Hematopoietic multipotent progenitor cell treated with erythropoietin and hydrocortisone succinate and interleukin-3 and kit ligand, for 6 days (in vitro differentiated cells): ENCODE results near the gene TFRC.
"Not testable (repeated sequence)": the region's sequence is repeated elsewhere in the genome, so short reads cannot be mapped to it uniquely, and the experiment has no call there.

Experiments used
- DNase-seq: peaks from one replicate; pipeline ENCODE4 v3.0.0-alpha.2; 2015

The TFRC gene

DNA sequence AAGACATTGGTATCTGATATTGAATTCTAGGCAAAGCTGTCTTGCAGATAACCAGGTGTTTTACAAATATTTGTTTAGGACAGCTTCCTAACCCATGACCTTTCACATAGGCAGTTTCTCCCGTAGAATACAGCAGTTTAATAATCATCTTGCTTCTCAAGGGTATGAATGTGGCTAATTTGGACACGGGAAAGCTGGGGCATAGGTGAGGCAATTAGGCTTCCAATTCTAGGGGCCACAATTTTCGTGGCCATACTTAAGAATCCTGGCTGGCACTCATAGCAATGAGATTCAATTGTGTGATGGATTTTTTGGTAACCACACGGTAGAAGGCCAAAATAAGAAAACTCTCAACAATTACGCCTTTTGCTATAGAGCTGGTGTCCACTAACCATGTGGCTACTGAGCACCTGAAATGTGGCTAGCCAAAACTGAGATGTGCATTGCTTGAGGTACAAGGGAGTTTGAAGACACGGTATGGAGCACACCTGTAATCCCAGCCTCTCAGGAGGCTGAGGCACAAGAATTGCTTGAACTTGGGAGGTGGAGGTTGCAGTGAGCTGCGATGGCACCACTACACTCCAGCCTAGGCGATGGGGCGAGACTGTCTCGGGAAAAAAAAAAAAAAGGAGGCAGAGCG lies 34.4 kb downstream of the TFRC start:
- peak; percentile 80 for DNase-seq

DNA sequence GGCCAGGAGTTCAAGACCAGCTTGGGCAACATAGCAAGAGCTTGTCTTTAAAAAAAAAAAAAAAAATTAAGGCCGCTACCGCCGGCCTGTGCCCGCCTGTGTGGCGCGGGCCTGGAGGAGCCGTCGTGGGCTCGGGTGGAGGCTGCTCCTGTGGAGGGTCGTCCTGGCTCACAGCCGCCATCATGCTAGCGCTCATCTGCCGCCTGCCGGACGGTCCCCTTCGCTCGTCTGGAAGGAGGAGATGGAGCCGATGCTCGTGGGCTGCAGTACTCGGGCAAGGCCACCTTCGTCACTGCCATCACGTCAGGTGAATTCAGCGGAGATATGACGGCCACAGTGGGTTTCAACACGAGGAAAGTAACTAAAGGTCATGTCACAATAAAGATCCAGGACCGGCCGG lies 37.4 kb downstream of the TFRC start:
- no peak for DNase-seq

DNA sequence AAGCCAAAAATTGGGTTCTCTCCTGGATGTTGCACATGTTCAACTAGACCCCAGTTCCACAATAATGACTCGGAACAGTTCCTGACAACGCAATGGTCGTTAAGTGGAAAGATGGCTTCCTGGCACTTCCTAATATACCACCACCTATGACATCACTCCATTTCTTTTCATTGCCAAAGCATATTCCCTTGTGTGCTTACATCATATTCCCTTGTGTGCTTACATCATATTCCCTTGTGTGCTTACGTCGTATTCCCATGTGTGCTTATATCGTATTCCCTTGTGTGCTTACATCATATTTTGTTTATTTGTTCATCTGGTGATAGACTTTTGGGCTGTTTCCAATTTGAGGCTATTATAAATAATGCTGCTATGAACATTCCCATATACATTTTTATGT lies 39.2 kb downstream of the TFRC start:
- DNase-seq: no peak

DNA sequence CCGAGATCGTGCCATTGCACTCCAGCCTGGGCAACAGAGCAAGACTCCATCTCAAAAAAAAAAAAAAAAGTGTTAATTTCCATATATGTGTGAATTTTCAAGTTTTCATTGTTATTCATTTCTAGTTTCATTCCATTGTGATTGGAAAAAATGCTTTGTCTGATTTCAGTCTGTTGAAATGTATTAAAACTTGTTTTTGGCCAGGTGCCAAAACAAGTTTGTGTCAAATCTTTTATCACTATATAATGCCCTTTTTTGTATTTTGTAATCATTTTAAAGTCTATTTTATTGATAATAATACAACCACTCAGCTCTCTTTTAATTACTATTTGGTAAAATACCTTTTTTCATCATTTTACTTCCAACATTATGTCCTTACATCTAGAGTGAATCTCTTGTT lies 42.5 kb downstream of the TFRC start:
- DNase-seq: no peak

DNA sequence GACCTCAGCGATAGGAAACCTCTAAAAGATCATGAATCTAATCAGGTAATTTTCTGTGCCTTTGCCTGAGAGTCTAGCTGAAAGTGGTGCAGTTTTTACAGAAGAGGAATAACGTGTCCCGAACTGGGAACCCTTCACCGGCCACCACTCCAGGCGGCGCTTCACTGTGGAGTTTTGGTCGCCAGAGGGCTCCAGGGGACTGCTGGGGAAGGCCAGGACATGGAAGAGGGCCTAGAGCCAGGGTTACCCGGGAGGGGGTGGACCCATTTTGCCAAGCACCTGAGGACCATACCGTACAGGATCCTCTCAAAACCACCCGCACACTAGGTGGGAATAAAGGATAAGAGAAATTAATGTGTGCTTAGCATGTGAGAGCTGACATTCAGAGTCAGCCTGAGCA lies 55.8 kb downstream of the TFRC start:
- peak; percentile 15 for DNase-seq

DNA sequence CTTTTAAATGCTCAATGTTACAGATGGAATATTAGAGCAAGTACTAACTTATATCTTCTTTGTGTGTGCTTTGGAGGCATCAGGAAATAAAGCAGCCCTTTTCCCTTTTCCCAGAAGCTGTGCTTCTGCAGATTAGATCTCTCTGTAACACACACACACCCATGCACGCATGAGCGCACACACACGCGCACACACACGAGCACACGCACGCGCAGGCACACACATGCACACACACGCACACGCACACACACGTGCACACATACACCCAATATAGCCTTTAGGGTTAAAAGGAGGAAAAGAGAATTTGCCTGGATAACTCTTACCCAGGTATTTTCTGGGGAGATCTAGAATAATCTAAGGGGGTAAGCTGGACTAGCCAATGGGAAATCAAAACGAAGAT lies 56.9 kb downstream of the TFRC start:
- no peak for DNase-seq

DNA sequence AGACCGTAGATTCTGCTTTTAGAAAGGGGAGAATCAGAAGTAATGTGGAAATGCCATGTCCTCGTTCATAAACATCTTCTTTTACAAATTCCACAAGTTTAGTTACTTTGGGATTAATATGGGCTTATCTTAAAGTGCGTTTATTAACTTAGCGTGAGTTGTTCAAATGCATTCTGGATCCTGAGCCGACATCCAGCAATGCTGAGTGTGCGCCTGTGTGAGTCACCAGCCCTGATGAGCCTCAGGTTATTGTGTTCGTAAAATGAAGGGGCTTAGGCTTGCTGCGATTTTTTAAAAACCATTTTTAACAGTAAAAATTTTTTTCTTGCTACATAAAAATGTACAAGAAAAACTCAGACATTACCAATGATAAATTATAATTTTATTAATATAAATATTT lies 57.9 kb downstream of the TFRC start:
- DNase-seq: no peak

DNA sequence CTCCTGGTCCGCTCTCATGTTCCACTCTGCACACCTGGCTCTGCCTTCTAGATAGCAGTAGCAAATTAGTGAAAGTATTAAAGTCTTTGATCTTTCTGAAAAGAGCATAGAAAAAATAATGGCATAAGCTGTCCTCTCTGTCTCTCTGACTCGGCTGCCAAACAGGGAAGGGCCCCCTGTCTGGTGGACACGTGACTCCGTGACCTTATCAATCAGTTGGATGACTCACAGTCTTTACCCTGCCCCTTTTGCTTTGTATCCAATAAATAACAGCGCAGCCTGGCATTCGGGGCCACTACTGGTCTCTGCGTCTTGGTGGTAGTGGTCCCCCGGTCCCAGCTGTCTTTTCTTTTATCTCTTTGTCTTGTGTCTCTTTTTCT lies 59.4 kb downstream of the TFRC start:
- DNase-seq: peak; percentile 66

DNA sequence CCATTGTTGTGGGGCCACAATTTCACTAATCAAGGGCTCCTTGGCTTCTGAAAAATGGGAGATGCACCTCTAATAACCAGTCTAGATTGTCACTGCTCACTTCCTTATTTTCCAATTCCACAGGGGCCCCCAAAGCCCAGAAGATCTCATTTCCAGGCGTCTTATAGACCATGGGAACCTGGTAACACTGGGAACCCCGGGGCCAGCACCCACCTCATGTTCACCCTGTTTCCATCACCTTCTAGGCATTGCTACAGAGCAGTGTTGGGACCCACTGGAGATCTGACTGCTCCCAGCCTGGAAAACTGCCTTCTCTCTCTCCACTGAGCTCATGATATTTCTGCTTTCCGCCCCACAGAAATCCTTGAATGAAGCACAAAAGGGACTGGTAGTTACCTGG lies 61.5 kb downstream of the TFRC start:
- DNase-seq: no peak

DNA sequence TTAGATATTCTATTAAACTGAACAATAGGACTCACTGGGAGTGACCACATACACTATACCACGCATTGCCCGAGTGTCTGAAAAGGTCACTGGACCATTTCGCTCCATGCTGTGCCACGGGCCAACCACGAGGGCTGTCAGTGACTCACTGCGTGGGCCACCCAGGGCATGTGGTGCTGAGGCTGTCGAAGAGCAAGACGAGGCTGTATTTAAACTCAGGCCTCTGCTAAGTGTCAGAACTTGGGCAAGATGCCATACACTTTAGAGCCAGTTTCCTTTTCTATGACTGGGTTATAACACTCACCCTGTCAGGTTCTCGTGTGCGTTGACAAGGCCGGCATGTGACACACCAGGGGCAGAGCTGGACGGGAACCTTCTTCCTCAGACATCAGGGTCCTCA lies 62.3 kb downstream of the TFRC start:
- DNase-seq: peak; percentile 27

DNA sequence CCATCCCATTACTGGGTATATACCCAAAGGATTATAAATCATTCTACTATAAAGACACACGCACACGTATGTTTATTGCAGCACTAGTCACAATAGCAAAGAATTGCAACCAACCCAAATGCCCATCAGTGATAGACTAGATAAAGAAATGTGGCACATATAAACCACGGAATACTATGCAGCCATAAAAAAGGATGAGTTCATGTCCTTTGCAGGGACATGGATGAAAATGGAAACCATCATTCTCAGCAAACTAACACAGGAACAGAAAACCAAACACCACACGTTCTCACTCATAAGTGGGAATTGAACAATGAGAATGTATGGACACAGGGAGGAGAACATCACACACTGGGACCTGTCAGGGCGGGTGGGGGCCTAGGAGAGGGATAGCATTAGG lies 63.7 kb downstream of the TFRC start:
- not testable (repeated sequence) for DNase-seq

DNA sequence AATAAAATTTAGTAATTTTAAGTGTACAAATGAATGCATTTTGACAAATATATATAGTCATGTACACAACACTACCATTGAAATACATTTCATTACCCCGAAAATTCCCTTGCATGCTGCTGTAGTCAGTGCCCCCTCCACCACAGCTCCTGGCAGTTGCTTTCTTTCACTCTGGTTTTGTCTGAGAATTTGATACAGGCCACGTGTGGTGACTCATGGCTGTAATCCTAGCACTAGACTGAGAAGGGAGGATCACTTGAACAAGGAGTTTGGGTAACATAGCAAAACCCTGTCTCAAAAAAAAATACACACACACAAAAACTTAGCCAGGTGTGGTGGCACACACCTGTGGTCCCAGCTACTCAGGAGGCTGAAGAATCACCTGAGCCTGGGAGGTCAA lies 65.4 kb downstream of the TFRC start:
- no peak for DNase-seq

DNA sequence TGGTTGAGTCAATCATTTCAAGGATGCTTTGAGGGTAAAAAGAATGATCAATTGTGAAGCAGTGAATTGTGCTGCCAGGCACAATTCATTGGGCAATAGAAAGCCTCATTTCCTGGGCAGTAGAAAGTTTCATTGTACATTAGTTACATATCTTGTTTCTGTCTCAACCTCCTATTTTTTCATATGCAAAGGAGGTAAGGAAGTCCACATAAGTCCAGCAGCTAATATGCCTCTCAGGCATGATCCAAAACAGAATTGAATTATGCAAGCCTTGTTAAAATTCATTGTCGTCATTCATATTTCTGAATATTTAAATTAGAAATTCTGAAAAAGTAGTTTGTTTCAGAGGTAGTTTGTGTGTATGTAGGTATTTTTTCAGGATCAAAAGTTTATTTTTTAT lies 65.8 kb downstream of the TFRC start:
- no peak for DNase-seq

DNA sequence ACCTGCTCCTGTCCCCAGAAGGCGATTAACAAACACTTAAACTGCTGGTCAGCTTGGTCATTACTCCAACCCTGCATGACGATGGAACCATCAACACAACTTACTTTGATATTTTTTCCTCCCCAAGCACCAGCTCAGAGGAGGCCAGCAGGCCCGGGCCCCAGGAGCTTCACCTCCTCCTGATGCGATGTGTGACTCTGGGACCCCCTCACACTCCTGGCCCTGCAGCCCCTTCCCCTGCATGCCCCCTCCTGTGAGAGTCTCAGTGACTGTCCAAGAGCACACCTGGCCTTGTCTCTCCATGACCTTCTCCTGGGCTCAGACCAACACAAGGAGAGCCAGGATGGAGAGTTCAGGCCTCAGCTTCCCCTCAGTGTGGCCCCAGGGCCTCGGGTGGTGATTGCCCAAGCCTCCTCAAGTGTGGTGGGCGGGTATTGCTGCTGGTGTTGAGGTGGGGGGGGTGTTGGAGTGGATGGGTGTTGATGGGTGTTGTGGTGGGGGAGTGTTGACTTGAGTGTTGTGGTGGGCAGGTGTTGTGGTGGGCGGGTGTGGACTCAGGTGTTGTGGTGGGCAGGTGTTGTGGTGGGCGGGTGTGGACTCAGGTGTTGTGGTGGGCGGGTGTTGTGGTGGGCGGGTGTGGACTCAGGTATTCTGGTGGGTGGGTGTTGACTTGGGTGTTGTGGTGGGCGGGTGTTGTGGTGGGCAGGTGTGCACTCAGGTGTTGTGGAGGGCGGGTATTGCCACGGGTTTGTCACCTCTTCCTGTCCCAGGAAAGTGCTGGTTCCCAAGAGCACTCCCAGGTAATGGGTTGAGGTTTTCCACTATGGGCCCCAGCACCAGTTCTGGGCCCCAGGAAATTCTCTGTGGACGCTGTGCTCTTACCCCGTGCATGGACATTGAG lies 68.1 kb downstream of the TFRC start:
- DNase-seq: no peak

DNA sequence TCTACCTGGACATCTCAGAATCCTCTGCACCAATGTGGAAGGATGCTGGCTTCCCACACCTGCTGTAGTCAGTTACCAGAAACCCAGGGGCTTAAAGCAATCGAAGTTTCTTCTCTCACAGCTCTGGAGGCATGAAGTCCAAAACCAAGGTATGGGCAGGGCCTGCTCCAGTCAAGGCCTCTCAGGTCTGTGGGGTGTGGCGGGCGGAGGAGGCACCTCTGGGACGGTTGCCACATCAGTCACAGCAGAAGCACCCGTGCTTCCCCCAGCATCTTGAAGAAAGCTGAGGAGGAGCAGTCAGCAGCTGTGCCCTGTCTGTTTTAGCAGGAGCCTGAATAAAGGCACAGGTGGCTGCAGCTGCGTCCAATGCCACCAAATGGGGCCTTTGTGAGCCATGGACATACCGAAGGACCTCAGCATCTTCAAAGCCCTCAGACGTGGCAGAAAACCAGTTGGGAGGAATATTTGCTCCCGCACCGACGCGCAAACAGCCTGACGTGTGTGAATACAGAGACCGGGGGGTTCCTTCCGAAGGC lies 68.9 kb downstream of the TFRC start:
- no peak for DNase-seq

DNA sequence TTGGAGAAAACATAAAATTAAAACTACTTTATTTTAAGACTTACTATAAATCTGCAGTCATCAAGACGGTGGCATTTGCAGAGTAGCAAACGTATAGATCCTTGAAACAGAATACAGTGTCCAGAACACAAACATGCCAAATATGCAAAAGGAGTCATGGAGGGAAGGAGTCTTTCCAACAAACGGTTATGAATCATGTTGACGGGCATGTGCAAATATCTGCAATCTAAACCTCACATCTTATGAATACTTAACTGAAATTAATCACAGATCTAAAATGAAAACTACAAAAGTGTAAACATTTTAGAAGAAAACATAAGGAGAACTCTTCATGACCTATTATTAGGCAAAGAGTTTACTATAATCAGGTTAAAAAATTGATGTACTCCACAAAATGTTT lies 69.4 kb downstream of the TFRC start:
- DNase-seq: no peak

DNA sequence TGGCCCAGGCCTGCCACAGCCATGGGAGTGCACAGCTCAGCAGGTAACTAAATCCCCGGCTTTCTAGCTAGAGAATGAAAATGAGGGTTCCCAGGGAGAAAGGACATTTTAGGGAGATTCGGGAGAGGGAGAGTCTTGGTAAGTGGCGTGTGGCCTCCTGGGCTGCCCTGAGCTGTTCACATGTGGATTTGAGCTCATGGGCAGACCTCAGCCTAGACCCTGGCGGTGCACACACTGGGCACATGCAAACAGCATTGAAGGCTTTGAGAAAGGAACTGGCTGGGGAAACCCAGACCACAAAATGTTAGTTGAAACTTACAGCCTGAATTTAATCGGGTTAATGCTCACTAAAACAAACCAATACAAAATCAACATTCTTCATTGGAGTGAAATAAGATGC lies 72.4 kb downstream of the TFRC start:
- no peak for DNase-seq

DNA sequence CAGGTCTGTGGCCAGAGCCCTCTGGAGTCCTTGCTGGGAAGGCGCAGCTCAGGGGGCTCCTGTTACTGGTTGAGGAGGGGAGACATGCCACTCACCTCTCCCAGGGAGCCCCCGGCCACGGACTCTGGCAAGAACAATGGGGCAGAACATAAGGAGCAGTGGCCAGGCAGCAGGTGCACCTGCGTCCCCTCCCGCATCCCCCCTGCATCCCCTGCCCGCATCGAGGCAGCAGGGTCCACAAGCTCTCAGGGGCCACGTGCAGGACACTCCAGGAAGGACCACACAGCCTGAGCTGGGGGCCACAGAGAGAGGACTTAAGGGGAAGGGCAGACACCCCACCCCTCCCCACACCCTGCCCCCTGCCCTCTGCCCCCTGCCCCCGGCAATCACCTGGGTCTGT lies 73.0 kb downstream of the TFRC start:
- DNase-seq: no peak

DNA sequence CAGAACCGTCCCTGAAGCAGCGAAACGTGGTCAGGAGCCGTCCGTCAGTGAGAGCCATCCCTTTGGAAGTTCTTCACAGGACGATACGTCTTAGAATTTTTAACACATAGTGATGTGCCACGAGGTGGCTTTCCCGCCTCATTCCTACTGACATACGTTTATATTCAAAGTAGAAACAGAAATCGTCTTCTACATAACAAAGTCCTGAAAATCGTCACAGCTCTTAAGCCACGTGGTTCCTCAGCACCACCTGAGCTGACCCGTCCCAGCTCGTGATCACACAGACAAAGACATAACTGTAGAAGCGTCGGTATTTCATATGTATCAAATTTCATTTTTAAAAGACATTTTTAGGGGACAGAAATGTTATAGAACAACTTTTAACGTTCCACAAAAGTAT lies 73.5 kb downstream of the TFRC start:
- DNase-seq: no peak

DNA sequence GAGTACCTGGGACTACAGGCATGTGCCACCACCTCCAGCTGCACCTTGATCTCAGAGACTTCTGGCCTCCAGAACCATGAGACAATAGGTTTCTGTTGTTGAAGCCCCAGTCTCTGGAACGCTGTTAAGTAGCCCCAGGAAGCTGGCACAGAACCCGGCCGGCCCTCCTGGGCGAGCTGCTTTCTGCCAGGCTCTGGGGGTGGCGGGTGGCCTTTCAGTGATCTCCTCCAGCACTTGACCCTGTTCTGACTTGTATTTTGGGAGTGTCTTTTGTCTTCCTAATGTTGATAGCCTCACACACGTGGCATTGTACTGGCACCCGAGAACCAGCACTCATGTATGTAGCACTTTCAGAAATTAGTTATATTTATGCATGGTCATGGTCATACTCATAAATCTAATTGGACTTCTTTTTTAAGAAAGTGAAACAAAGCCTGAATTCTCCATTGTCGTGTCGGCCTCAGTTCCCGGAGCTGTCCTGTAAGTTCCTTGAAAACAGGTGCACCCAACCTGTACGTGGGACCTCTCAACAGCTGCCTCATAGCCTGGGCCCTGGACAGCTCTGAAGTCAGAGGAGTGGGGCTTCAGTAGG lies 74.0 kb downstream of the TFRC start:
- no peak for DNase-seq

DNA sequence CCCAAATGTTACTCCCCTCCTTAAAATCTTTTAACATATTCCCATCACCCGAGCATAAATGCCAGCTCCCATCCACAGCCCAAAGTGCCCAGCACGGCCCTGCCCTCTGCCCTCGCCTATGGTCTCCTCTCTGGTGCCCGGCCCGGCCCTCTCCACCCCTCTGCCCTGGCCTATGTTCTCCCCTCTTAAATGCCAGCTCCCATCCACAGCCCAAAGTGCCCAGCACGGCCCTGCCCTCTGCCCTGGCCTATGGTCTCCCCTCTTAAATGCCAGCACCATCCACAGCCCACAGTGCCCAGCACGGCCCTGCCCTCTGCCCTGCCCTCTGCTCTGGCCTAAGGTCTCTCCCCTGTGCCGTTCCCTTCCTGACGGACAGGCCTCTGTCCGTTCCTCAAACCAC lies 76.6 kb downstream of the TFRC start:
- not testable (repeated sequence) for DNase-seq

DNA sequence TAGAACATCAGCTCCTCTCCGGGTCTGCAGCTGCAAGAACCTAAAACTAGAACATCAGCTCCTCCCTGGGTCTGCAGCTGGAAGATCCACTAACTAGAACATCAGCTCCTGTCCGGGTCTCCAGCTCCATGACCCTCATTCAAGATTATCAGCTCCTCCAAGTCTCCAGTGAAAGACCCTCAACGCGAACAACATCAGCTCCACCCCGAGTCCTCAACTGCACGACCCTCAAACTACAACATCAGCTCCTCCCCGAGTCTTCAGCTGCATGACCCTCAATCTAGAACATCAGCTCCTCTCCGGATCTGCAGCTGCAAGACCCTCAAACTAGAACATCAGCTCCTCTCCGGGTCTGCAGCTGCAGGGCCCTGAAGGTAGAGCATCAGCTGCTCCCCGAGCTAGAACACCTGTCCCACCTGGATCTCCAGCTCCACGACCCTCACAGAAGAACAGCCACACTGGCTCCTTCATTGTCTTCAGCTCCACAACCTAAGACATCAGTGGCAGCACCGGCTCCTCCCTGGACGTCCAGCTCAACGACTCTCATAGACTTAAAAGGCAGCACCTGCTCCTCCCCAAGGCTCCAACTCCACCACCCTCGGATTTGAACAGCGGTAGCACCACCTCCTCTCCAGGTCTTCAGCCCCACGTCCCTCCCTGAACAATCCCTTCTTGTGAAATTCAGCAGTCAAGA lies 77.4 kb downstream of the TFRC start:
- DNase-seq: not testable (repeated sequence)

DNA sequence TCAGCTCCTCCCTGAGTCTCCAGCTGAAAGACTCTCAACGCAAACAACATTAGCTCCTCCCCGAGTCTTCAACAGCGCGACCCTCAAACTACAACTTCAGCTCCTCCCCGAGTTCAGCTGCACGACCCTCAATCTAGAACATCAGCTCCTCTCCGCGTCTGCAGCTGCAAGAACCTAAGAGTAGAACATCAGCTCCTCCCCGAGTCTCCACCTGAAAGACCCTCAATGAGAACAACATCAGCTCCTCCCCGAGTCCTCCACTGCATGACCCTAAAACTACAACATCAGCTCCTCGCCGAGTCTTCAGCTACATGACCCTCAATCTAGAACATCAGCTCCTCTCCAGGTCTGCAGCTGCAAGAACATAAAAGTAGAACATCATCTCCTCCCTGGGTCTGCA lies 78.3 kb downstream of the TFRC start:
- no peak for DNase-seq
